Measurements from ENCODE around the gene EHD2. TPM values are rescaled to one million over a fixed set of nuclear protein-coding genes. Genes with fewer than 3 reads are reported as not detected.

The EHD2 gene
- polyA plus RNA-seq, 12 donors = 83.7 to 146 (median 105) TPM; not detected in 1

Other genes starting within 250 kb of the EHD2 start
- under 1 TPM in 10 of 12 donors, not detected in 2; 0.11 to 0.51 (median 0.37) TPM for gene SLC8A2, start 241.5 kb upstream of the EHD2 start, polyA plus RNA-seq (ENCODE audit: insufficient read length in 12 of 12)
- gene KPTN, start 229.2 kb upstream of the EHD2 start, polyA plus RNA-seq (ENCODE audit: insufficient read length in 12 of 12) = 10 to 100 TPM in 1 of 12 donors, 1 to 10 TPM in 10, not detected in 1; 5.9 to 13.1 (median 8.0) TPM
- 100 to 1,000 TPM in 2 of 12 donors, 10 to 100 TPM in 9, not detected in 1; 83.6 to 102 (median 91.9) TPM for gene NAPA, start 198.4 kb upstream of the EHD2 start, polyA plus RNA-seq (ENCODE audit: insufficient read length in 12 of 12)
- under 1 TPM in 7 of 12 donors, not detected in 5; 0.05 to 0.17 (median 0.11) TPM for gene ZNF541, start 140.3 kb upstream of the EHD2 start, polyA plus RNA-seq (ENCODE audit: insufficient read length in 12 of 12)
- 10 to 100 TPM in 5 of 12 donors, 1 to 10 TPM in 6, not detected in 1; 7.1 to 18.5 (median 9.6) TPM for gene BICRA, start 104.3 kb upstream of the EHD2 start, polyA plus RNA-seq (ENCODE audit: insufficient read length in 12 of 12)
- gene NOP53, start 32.1 kb downstream of the EHD2 start, polyA plus RNA-seq (ENCODE audit: insufficient read length in 12 of 12) = 100 to 1,000 TPM in 11 of 12 donors, not detected in 1; 369 to 542 (median 460) TPM
- 1,000 to 10,000 TPM in 1 of 12 donors, 100 to 1,000 TPM in 10, not detected in 1; 396 to 1,057 (median 885) TPM for gene SELENOW, start 65.3 kb downstream of the EHD2 start, polyA plus RNA-seq (ENCODE audit: insufficient read length in 12 of 12)
- under 1 TPM in 1 of 12 donors, not detected in 11; 0.09 TPM for gene TPRX1, start 91.1 kb downstream of the EHD2 start, polyA plus RNA-seq (ENCODE audit: insufficient read length in 12 of 12)
- gene CRX, start 108.5 kb downstream of the EHD2 start, polyA plus RNA-seq (ENCODE audit: insufficient read length in 12 of 12) = under 1 TPM in 4 of 12 donors, not detected in 8; 0.04 to 0.08 (median 0.05) TPM
- gene TPRX2, start 145.8 kb downstream of the EHD2 start, polyA plus RNA-seq (ENCODE audit: insufficient read length in 12 of 12) = not detected
- gene SULT2A1, start 172.9 kb downstream of the EHD2 start, polyA plus RNA-seq (ENCODE audit: insufficient read length in 12 of 12) = under 1 TPM in 3 of 12 donors, not detected in 9; 0.08 to 0.33 (median 0.14) TPM